ENCODE results near the gene ATRAID.

The ATRAID gene

GRCh38 chr2:27233341-27233740, 21.5 kb downstream of the ATRAID start:
- no peak for TF ChIP-seq CTCF (IDR thresholded peaks at IDR 0.05)

- no peak for TF ChIP-seq CTCF (IDR thresholded peaks at IDR 0.05)
Observed at GRCh38 chr2:27236136-27236535, 24.3 kb downstream of the ATRAID start.

GRCh38 chr2:27236626-27237025, 24.8 kb downstream of the ATRAID start:
- no peak for TF ChIP-seq CTCF (IDR thresholded peaks at IDR 0.05)

GRCh38 chr2:27237341-27237945, 25.6 kb downstream of the ATRAID start:
- no peak for TF ChIP-seq CTCF (IDR thresholded peaks at IDR 0.05)

- TF ChIP-seq CTCF (IDR thresholded peaks at IDR 0.05): no peak
Observed at GRCh38 chr2:27238976-27239375, 27.1 kb downstream of the ATRAID start.

GRCh38 chr2:27240406-27240805, 28.6 kb downstream of the ATRAID start:
- no peak for TF ChIP-seq CTCF (IDR thresholded peaks at IDR 0.05)

GRCh38 chr2:27241761-27242613, 30.1 kb downstream of the ATRAID start:
- TF ChIP-seq CTCF (IDR thresholded peaks at IDR 0.05): no peak
